Tibial artery (tissue), 4 donors: ENCODE data around the gene TBCA.

Experiments
- DNase-seq, 2 donors: peaks; one replicate each; pipeline ENCODE4 v3.0.0-alpha.2; 2019
- H3K27ac ChIP-seq, 2 donors: fragments of 200-600 bp; sonication (generic) in 1 of 2; 1 replicate in 1 of 2; 2 replicates in 1 of 2; pipeline ENCODE4 v1.5.1; 2018 to 2019; ENCODE audit warnings: mild to moderate bottlenecking in 1 of 2
- H3K27me3 ChIP-seq, 2 donors: fragments of 200-600 bp; sonication (generic) in 1 of 2; one replicate each; pipeline versions ENCODE4 v1.5.1 to v1.6.0; 2016 to 2019
- H3K36me3 ChIP-seq, 3 donors: fragments of 200-600 bp; sonication (generic) in 2 of 3; one replicate each; pipeline ENCODE4 v1.5.1; 2016 to 2019; ENCODE audit warnings: mild to moderate bottlenecking in 2 of 3
- H3K4me1 ChIP-seq, 4 donors: fragments of 200-600 bp; sonication (generic) in 2 of 4; 1 replicate in 3 of 4; 2 replicates in 1 of 4; pipeline ENCODE4 v1.5.1; 2016 to 2019
- H3K4me3 ChIP-seq, 2 donors: fragments of 200-600 bp; sonication (generic) in 1 of 2; 1 replicate in 1 of 2; 2 replicates in 1 of 2; pipeline ENCODE4 v1.5.1; 2018 to 2019; ENCODE audit warnings: mild to moderate bottlenecking in 2 of 2
- H3K9me3 ChIP-seq, 3 donors: fragments of 200-600 bp; sonication (generic) in 1 of 3; one replicate each; pipeline ENCODE4 v1.5.1; 2016 to 2019
- CTCF ChIP-seq, 2 experiments: fragments of 200-600 bp in 1 of 2; fragments of 450-650 bp in 1 of 2; IDR thresholded peaks; one replicate each; pipeline ENCODE4 v1.5.1; 2017 to 2019; ENCODE audit warnings: antibody characterized with exemption in 2 of 2, mild to moderate bottlenecking in 1 of 2, moderate library complexity in 1 of 2
- intact Hi-C: fragments of 100-400 bp; cut with DNase I; formaldehyde crosslinking; loops from one replicate; pipeline ENCODE4 v1.15.0; 2023; ENCODE audit warnings: low total_unique reads

Gene TBCA

GRCh38 chr5:77724934-77725333 lies 51.2 kb downstream of the TBCA start:
- no peak overlapping the region for H3K27ac ChIP-seq
- TF ChIP-seq CTCF (IDR thresholded peaks at IDR 0.05) = no peak
- H3K4me3 ChIP-seq = no peak overlapping the region
- no peak for DNase-seq
- peaks cover 0 to 38% (median 1%) of the 10 kb centered on the region in 4 donors for H3K4me1 ChIP-seq
- no peaks in the 10 kb centered on the region for H3K27me3 ChIP-seq
- intact Hi-C loops = no loop called here
- no peaks in the 10 kb centered on the region for H3K36me3 ChIP-seq
- no peaks in the 10 kb centered on the region for H3K9me3 ChIP-seq

- no peak for DNase-seq
- Histone ChIP-seq H3K36me3 (no peaks in the 10 kb centered on the region), H3K27me3 (no peaks in the 10 kb centered on the region), H3K4me3 (no peak overlapping the region), H3K4me1 (peaks cover 0 to 26% (median 1%) of the 10 kb centered on the region in 4 donors), H3K27ac (no peak overlapping the region), H3K9me3 (no peaks in the 10 kb centered on the region)
- no peak for TF ChIP-seq CTCF (IDR thresholded peaks at IDR 0.05)
- intact Hi-C loops = no loop called here
Measured at GRCh38 chr5:77719666-77720363, 56.3 kb downstream of the TBCA start.

- Histone ChIP-seq H3K4me1 (peaks cover 0 to 19% (median 0%) of the 10 kb centered on the region in 4 donors), H3K4me3 (no peak overlapping the region), H3K36me3 (no peaks in the 10 kb centered on the region), H3K27ac (no peak overlapping the region), H3K9me3 (no peaks in the 10 kb centered on the region), H3K27me3 (no peaks in the 10 kb centered on the region)
- no peak for DNase-seq
- TF ChIP-seq CTCF (IDR thresholded peaks at IDR 0.05) = no peak
- intact Hi-C loops = no loop called here
Measured at GRCh38 chr5:77718934-77719610, 57.1 kb downstream of the TBCA start.

- Histone ChIP-seq H3K9me3 (no peaks in the 10 kb centered on the region), H3K27ac (no peak overlapping the region), H3K27me3 (no peaks in the 10 kb centered on the region), H3K36me3 (peaks cover 24 to 28% (median 28%) of the 10 kb centered on the region in 3 donors), H3K4me1 (no peaks in the 10 kb centered on the region), H3K4me3 (no peak overlapping the region)
- no peak for DNase-seq
- intact Hi-C loops = no loop called here
- TF ChIP-seq CTCF (IDR thresholded peaks at IDR 0.05) = no peak
Measured at GRCh38 chr5:77709993-77710685, 66.0 kb downstream of the TBCA start.

- Histone ChIP-seq H3K27ac (no peak overlapping the region), H3K36me3 (peaks cover 29 to 36% (median 34%) of the 10 kb centered on the region in 3 donors), H3K27me3 (no peaks in the 10 kb centered on the region), H3K4me3 (no peak overlapping the region), H3K4me1 (no peaks in the 10 kb centered on the region), H3K9me3 (no peaks in the 10 kb centered on the region)
- DNase-seq = no peak
- intact Hi-C loops = no loop called here
- TF ChIP-seq CTCF (IDR thresholded peaks at IDR 0.05) = no peak
Measured at GRCh38 chr5:77709340-77709739, 66.8 kb downstream of the TBCA start.
